GM19324 (cell line): ENCODE measurements around the gene TMEM181.
"Not testable (repeated sequence)": the region's sequence is repeated elsewhere in the genome, so short reads cannot be mapped to it uniquely, and the experiment has no call there.

Experiments
- ATAC-seq: cut with Tn5 transposase; IDR thresholded peaks from one replicate; pipeline ENCODE4 v1.9.1; 2021; ENCODE audit warnings: mild to moderate bottlenecking, moderate library complexity; ENCODE audit not compliant: unreplicated experiment, low FRiP score

TMEM181 gene

GRCh38 chr6:158536891-158537798, 22.7 kb upstream of the TMEM181 start:
- no peak for ATAC-seq

- ATAC-seq: no peak
These were observed 21.1 kb upstream of the TMEM181 start for GRCh38 chr6:158538741-158539140.

- ATAC-seq: no peak
These were observed 20.5 kb upstream of the TMEM181 start for GRCh38 chr6:158539413-158539812.

- no peak for ATAC-seq
These were observed 20.0 kb upstream of the TMEM181 start for GRCh38 chr6:158539881-158540280.

GRCh38 chr6:158543606-158544185, 16.2 kb upstream of the TMEM181 start:
- ATAC-seq: no peak

- no peak for ATAC-seq
These were observed 15.5 kb upstream of the TMEM181 start for GRCh38 chr6:158544428-158544827.

GRCh38 chr6:158545043-158545966, 14.6 kb upstream of the TMEM181 start:
- no peak for ATAC-seq

GRCh38 chr6:158548418-158549161, 11.3 kb upstream of the TMEM181 start:
- ATAC-seq: no peak

- no peak for ATAC-seq
These were observed 7.7 kb upstream of the TMEM181 start for GRCh38 chr6:158552055-158552795.

- no peak for ATAC-seq
These were observed 7.1 kb upstream of the TMEM181 start for GRCh38 chr6:158552796-158553138.

GRCh38 chr6:158554611-158555361, 5.1 kb upstream of the TMEM181 start:
- ATAC-seq: no peak

- ATAC-seq: no peak
These were observed 3.8 kb upstream of the TMEM181 start for GRCh38 chr6:158556113-158556512.

- not testable (repeated sequence) for ATAC-seq
These were observed 2.8 kb upstream of the TMEM181 start for GRCh38 chr6:158557110-158557509.

- no peak for ATAC-seq
These were observed 2.0 kb upstream of the TMEM181 start for GRCh38 chr6:158557927-158558326.

GRCh38 chr6:158558415-158559306, 1.2 kb upstream of the TMEM181 start:
- no peak for ATAC-seq

GRCh38 chr6:158559338-158559894, 475 bp upstream of the TMEM181 start:
- no peak for ATAC-seq

- ATAC-seq: no peak
These were observed 987 bp downstream of the TMEM181 start for GRCh38 chr6:158560836-158561320.
